Measurements from ENCODE around the gene SELENOO. TPM values are rescaled to one million over a fixed set of nuclear protein-coding genes. Genes with fewer than 3 reads are reported as not detected.
A peak's percentile ranks its signal among the peaks of the same experiment; 100 is the strongest.

Gene SELENOO
- total RNA-seq, 1 experiment from 2014 or later, result 25.1 TPM

GRCh38 chr22:50185375-50186087, 15.3 kb upstream of the SELENOO start, which contains the start of gene TRABD:
TSS of gene TRABD (plus strand) at chr22:50185913. CDS start at chr22:50193061, 7,148 bp downstream.
- Histone ChIP-seq H3K9me3 (replicated peaks) (no peaks in the 10 kb centered on the region), H3K27ac (no peak within 1 kb of the TSS), H3K4me1 (replicated peaks) (peaks cover 37% of the 10 kb centered on the region), H3K4me3 (peak within 1 kb of the TSS; percentile 75), H3K36me3 (peaks cover 15% of the 10 kb centered on the region), H3K27me3 (replicated peaks) (no peaks in the 10 kb centered on the region)
- DNase-seq (ENCODE audit: low read depth in 1 of 2, low spot score in 2 of 2), result peak; percentile 70 to 90

DNA sequence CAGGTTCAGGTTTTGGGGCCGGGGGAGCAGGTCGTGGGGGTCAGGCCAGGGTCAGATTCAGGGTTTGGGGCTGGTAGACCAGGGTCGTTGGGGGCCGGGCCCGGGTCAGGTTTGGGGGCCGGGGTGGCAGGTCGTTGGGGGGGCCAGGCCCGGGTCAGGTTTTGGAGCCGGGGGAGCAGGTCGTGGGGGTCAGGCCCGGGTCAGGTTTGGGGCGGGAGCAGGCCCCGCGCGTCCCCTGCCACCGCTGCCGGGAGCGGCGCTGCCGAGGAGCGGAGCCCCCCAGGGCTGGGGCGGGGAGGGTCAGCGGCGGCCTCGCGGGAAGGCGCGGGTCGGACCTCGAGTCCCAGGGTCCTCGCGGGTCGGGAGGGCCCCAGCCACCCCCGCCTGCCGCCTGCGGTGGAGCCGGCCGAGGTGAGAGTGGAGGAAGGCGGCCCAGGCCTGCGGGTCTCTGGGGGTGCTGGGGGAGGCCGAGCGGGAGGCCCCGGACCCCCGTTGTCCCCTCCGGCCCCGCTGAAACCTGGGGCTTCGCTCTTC, 14.6 kb upstream of the SELENOO start:
- Histone ChIP-seq H3K4me3 (peak overlapping the region; percentile 75), H3K36me3 (peaks cover 19% of the 10 kb centered on the region), H3K27ac (no peak overlapping the region), H3K9me3 (replicated peaks) (no peaks in the 10 kb centered on the region), H3K4me1 (replicated peaks) (peaks cover 45% of the 10 kb centered on the region), H3K27me3 (replicated peaks) (no peaks in the 10 kb centered on the region)
- DNase-seq (ENCODE audit: low read depth in 1 of 2, low spot score in 2 of 2), result peak in 1 of 2 experiments; percentile 26

DNA sequence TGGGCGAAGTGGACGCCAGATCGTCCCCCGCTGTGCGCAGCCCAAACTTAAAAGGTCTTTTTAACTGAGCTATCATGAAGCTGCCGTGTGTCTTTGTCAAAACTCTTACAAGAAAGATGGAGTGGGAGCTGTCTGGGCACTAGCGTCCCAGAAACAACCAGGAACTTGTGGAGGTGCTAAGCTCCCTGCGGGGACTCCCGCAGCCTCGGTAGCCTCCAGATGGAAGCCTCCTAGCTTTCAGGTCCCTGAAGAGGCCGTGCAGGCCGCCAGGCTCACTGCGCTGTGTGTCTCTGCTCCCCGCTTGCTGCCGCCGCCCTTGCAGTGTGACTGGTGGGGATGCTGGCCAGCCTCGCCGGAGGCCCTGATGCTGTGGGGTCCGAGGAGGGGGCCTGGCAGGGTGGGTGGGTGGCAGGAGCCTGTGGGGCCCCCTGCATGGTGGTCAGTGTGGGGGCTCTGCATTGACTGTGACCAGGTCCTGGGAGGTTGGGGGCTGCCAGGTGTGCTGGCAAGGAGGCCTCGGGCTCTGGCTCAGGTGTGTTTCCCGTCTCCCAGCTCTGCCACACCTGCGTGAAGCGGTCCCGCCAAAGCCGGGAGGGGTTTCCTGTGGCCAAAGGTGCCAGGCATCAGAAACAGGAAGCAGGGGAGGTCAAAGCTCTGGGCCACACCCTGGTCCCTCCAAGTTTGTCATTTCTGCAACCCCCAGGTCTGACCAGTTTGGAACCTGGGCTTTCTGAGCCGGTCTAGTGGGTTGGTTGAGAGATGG, 13.9 kb upstream of the SELENOO start:
- peaks cover 49% of the 10 kb centered on the region for H3K4me1 ChIP-seq (replicated peaks)
- peaks cover 26% of the 10 kb centered on the region for H3K36me3 ChIP-seq
- peak overlapping the region; percentile 75 for H3K4me3 ChIP-seq
- no peak for DNase-seq (ENCODE audit: low read depth in 1 of 2, low spot score in 2 of 2)
- H3K9me3 ChIP-seq (replicated peaks), result no peaks in the 10 kb centered on the region
- no peak overlapping the region for H3K27ac ChIP-seq
- H3K27me3 ChIP-seq (replicated peaks), result no peaks in the 10 kb centered on the region

DNA sequence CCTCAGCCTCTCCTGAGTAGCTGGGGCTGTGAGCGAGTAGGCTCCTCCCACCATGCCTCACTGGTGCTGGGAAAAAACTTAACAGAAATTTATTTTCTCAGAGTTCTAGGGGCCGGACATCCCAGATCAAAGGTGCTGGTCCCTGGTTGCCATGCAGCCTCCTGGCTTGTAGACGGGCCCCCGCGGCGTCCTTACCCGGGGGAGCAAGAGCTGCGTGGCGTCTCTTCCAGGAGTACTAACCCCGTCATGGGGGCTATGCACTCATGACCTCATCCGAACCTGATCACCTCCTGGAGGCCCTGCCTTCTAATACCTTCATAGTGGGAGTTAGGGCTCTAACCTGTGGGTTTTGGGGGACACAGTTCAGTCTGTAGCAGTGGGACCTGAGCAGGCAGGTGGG, 12.5 kb upstream of the SELENOO start:
- H3K27ac ChIP-seq, result no peak overlapping the region
- peaks cover 38% of the 10 kb centered on the region for H3K36me3 ChIP-seq
- H3K4me3 ChIP-seq, result no peak overlapping the region
- peaks cover 49% of the 10 kb centered on the region for H3K4me1 ChIP-seq (replicated peaks)
- H3K9me3 ChIP-seq (replicated peaks), result no peaks in the 10 kb centered on the region
- DNase-seq (ENCODE audit: low read depth in 1 of 2, low spot score in 2 of 2), result no peak
- H3K27me3 ChIP-seq (replicated peaks), result no peaks in the 10 kb centered on the region

DNA sequence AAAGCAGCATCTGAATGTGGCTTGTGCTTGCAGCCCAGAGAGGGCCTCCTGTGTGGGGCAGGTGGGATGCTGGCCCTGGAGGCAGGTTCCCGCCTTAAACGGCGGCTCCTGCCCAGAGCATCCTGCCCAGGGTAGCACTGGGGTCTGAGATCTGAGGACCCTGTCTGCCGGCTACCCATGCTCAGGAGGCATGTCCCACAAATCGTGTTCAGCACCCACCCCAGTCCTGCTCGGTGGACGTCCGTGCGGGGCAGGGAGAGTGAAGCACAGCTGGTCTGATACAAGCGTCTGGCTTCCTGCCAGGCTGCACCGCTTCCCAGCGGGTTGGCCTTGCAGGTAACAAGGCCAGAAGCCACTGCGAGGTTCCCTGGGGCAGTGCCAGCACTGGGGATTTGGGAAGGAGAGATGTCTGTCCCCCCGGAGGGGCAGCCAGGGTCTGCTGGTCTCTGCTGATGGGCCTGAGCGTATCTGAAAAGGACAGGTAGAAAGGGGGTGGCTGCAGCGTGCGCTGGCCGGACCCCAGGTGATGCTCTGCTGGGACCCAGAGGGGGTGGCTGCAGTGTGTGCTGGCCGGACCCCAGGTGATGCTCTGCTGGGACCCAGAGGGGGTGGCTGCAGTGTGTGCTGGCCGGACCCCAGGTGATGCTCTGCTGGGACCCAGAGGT, 11.5 kb upstream of the SELENOO start:
- no peak overlapping the region for H3K27ac ChIP-seq
- no peak for DNase-seq (ENCODE audit: low read depth in 1 of 2, low spot score in 2 of 2)
- peaks cover 47% of the 10 kb centered on the region for H3K36me3 ChIP-seq
- H3K4me1 ChIP-seq (replicated peaks), result peaks cover 44% of the 10 kb centered on the region
- no peaks in the 10 kb centered on the region for H3K9me3 ChIP-seq (replicated peaks)
- H3K27me3 ChIP-seq (replicated peaks), result no peaks in the 10 kb centered on the region
- no peak overlapping the region for H3K4me3 ChIP-seq

DNA sequence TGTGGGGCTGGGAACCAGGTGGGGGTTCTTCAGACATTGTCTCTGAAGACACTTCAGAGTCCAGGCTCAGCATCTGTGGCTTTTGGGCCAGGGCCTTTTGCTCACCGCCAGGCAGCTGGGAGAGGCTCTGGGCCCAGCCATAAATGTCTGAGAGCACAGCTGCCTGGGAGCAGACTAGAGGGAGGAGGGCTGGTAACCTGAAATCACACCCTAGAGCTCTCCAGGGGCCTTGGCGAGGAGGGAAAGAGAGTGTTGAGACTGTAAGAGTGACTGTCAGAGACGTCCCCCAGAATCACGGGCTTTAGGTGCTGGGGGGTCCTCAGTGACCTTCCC, 11.0 kb upstream of the SELENOO start:
- H3K4me1 ChIP-seq (replicated peaks), result peaks cover 44% of the 10 kb centered on the region
- no peaks in the 10 kb centered on the region for H3K27me3 ChIP-seq (replicated peaks)
- no peaks in the 10 kb centered on the region for H3K9me3 ChIP-seq (replicated peaks)
- H3K27ac ChIP-seq, result peak overlapping the region; percentile 61
- H3K36me3 ChIP-seq, result peaks cover 52% of the 10 kb centered on the region
- peak overlapping the region; percentile 42 for H3K4me3 ChIP-seq
- no peak for DNase-seq (ENCODE audit: low read depth in 1 of 2, low spot score in 2 of 2)

- peak; percentile 86 to 88 for DNase-seq (ENCODE audit: low read depth in 1 of 2, low spot score in 2 of 2)
- Histone ChIP-seq H3K4me3 (peak overlapping the region; percentile 42), H3K4me1 (replicated peaks) (peaks cover 40% of the 10 kb centered on the region), H3K27ac (peak overlapping the region; percentile 61), H3K9me3 (replicated peaks) (no peaks in the 10 kb centered on the region), H3K27me3 (replicated peaks) (no peaks in the 10 kb centered on the region), H3K36me3 (peaks cover 55% of the 10 kb centered on the region)
Observed at GRCh38 chr22:50190182-50190940, 10.4 kb upstream of the SELENOO start.

DNA sequence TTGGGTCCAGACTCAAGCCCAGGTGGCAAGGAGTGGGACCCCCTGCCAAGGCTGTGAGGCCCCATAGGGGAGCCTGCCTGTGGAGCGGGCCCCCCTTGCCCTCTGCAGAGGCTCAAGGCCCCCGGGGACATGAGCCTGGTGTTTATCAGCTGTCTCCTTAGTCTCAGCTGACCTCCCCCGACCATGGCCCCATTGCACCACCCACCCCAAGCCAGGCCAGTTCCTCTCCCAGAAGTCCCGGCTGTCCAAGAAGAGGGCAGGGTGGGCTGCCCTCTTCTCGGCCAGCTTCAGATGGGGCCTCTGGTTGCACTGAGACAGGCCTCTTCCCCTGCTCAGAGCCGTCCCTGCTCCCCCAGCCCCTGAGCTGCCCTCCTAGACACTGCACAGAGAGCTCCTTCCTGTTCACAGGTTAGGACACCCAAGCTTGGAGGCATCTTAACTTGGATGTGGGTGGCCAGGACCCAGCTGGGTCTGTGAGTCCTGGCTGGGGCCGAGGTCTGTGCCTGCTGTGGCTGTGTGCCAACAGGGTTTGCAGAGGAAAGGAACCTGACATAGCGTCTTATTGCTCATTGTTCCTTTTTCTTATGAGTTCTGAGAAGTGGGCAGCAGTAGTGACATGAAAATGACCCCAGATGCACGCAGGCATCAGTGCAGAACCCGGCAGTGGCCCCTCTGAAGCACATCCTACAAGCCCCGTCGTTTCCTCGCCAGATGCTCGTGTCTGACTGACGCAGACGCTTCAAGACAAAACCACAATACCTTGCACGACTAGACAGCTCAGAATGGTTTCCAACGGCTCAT, 9.7 kb upstream of the SELENOO start:
- H3K4me1 ChIP-seq (replicated peaks), result peaks cover 38% of the 10 kb centered on the region
- no peaks in the 10 kb centered on the region for H3K9me3 ChIP-seq (replicated peaks)
- H3K27ac ChIP-seq, result peak overlapping the region; percentile 61
- H3K36me3 ChIP-seq, result peaks cover 59% of the 10 kb centered on the region
- no peaks in the 10 kb centered on the region for H3K27me3 ChIP-seq (replicated peaks)
- H3K4me3 ChIP-seq, result peak overlapping the region; percentile 42
- no peak for DNase-seq (ENCODE audit: low read depth in 1 of 2, low spot score in 2 of 2)

GRCh38 chr22:50192436-50193204, 8.2 kb upstream of the SELENOO start:
- Histone ChIP-seq H3K4me1 (replicated peaks) (peaks cover 27% of the 10 kb centered on the region), H3K36me3 (peaks cover 65% of the 10 kb centered on the region), H3K27ac (no peak overlapping the region), H3K4me3 (no peak overlapping the region), H3K27me3 (replicated peaks) (no peaks in the 10 kb centered on the region), H3K9me3 (replicated peaks) (no peaks in the 10 kb centered on the region)
- DNase-seq (ENCODE audit: low read depth in 1 of 2, low spot score in 2 of 2), result no peak

GRCh38 chr22:50193621-50194020, 7.2 kb upstream of the SELENOO start:
- H3K27me3 ChIP-seq (replicated peaks), result no peaks in the 10 kb centered on the region
- H3K4me1 ChIP-seq (replicated peaks), result peaks cover 27% of the 10 kb centered on the region
- no peak overlapping the region for H3K27ac ChIP-seq
- no peak overlapping the region for H3K4me3 ChIP-seq
- H3K9me3 ChIP-seq (replicated peaks), result no peaks in the 10 kb centered on the region
- no peak for DNase-seq (ENCODE audit: low read depth in 1 of 2, low spot score in 2 of 2)
- peaks cover 68% of the 10 kb centered on the region for H3K36me3 ChIP-seq

DNA sequence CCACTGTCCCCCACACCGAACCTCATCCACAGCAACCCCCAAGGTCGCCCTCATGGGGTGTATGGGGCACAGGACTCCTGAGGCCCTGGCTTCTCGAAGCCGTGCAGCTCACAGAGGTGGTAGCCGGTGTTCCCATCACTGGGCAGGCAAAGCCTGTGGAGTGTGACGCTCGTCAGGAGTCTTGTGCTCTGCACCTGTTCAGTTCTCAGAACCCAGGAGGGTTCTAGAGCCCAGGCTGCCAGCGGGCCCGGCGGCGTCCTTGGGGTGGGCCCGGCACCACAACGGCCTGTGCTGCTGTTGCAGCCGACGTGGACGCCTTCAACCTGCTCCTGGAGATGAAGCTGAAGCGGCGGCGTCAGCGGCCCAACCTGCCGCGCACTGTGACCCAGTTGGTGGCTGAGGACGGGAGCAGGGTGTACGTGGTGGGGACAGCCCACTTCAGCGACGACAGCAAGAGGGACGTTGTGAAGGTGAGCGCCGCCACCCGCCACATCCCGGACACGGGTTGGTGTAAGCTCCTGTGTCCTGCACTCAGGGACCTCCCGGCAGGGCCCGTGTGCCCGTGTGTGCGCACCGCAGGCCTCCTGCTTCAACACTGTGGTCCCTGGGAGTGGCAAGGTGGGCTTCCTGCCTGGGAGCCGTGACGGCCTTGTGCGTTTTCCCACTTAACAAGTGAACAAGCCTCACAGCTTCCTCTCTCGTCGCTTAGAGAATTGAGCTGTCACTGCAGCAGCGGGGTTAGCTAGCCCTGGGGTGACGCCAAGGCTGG, 6.6 kb upstream of the SELENOO start:
- no peak overlapping the region for H3K27ac ChIP-seq
- peaks cover 25% of the 10 kb centered on the region for H3K4me1 ChIP-seq (replicated peaks)
- DNase-seq (ENCODE audit: low read depth in 1 of 2, low spot score in 2 of 2), result no peak
- no peaks in the 10 kb centered on the region for H3K27me3 ChIP-seq (replicated peaks)
- H3K4me3 ChIP-seq, result no peak overlapping the region
- no peaks in the 10 kb centered on the region for H3K9me3 ChIP-seq (replicated peaks)
- H3K36me3 ChIP-seq, result peaks cover 66% of the 10 kb centered on the region
